Prostate gland (tissue), 2 donors: ENCODE results near the gene HS3ST3B1.

Experiments used
- CTCF ChIP-seq, 4 experiments: fragments of 200-600 bp in 2 of 4; fragments of 450-650 bp in 2 of 4; sonication (generic) in 2 of 4; IDR thresholded peaks; 1 replicate in 3 of 4; 2 replicates in 1 of 4; pipeline ENCODE4 v1.5.1; 2016 to 2019; ENCODE audit warnings: antibody characterized with exemption in 4 of 4, mild to moderate bottlenecking in 2 of 4, moderate library complexity in 2 of 4
- POLR2AphosphoS5 ChIP-seq: sonication (generic); formaldehyde crosslinking; IDR thresholded peaks from one replicate; pipeline ENCODE4 v1.6.1; 2017; ENCODE audit warnings: antibody characterized with exemption

GRCh38 chr17:14352136-14352535, 51.3 kb downstream of the HS3ST3B1 start:
- TF ChIP-seq CTCF (IDR thresholded peaks at IDR 0.05) (no peak), POLR2AphosphoS5 (no peak)
